Osteocyte (in vitro differentiated cells): ENCODE measurements around the gene FRMD3. TPM values are rescaled to one million over a fixed set of nuclear protein-coding genes. Genes with fewer than 3 reads are reported as not detected.

Source experiments
- DNase-seq: peaks from one replicate; pipeline ENCODE4 v3.0.0; 2021; ENCODE audit warnings: mixed read lengths; ENCODE audit not compliant: unreplicated experiment; ENCODE audit errors: extremely low spot score
- H3K27ac Mint-ChIP-seq: one replicate; pipeline ENCODE4 v1.8.0; 2021; ENCODE audit warnings: mild to moderate bottlenecking, mixed read lengths; ENCODE audit not compliant: unreplicated experiment
- H3K27me3 Mint-ChIP-seq: one replicate; pipeline ENCODE4 v1.8.0; 2021; ENCODE audit warnings: mixed read lengths; ENCODE audit not compliant: unreplicated experiment
- H3K36me3 Mint-ChIP-seq: one replicate; pipeline ENCODE4 v1.8.0; 2021; ENCODE audit warnings: mixed read lengths; ENCODE audit not compliant: unreplicated experiment
- H3K4me1 Mint-ChIP-seq: one replicate; pipeline ENCODE4 v1.8.0; 2021; ENCODE audit warnings: mixed read lengths; ENCODE audit not compliant: unreplicated experiment
- H3K4me3 Mint-ChIP-seq: one replicate; pipeline ENCODE4 v1.8.0; 2021; ENCODE audit warnings: mild to moderate bottlenecking, moderate library complexity, mixed read lengths; ENCODE audit not compliant: unreplicated experiment
- H3K9me3 Mint-ChIP-seq: one replicate; pipeline ENCODE4 v1.8.0; 2021; ENCODE audit warnings: mixed read lengths; ENCODE audit not compliant: unreplicated experiment
- CTCF ChIP-seq: fragments of 200-600 bp; sonication (generic); IDR thresholded peaks from 2 replicates; pipeline ENCODE4 v1.5.0; 2021; ENCODE audit warnings: antibody characterized with exemption, mild to moderate bottlenecking, moderate library complexity
- total RNA-seq: library from RNA; stranded (reverse); gene quantifications from 2 replicates; pipeline ENCODE4 v1.2.1, GENCODE V29; 2021

The FRMD3 gene
- total RNA-seq, 1 donor from 2014 or later, result 0.35 TPM

DNA sequence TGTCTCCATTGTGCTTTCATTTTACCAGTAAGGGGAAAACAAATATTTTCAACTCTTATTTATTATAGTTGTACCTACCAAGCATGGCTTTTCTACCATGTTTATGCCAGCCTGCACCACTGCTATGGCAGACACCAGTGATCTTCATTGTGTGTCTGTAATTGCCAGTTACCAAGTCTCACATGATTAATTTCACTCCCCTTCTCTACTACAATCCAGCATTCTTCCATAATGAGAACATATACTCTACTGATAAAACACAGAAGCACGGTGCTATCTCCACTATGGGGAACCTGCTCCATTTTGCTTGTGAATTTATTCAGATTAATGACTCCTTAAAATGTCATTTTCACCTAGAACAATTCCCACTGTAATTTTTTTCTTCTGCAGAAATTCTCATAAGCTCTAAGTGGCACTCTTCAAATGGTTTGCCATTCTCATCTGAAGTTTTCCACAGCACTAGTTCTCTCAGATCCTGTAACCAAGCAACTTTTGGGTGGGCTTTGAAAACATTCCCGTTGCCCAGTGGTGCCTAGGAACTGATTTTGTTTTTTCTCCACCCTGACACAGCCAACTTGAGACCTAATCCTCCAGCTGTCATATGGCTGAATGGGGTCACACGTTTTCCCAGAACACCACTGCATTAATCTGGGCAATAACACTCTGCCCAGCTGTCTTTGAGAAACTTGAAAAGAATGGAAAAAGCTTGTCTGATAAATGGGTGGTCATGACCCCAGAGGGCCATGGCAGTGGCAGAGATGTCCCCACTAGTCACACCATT is 252.6 kb downstream of the FRMD3 start:
- no peaks in the 10 kb centered on the region for H3K36me3 Mint-ChIP-seq

DNA sequence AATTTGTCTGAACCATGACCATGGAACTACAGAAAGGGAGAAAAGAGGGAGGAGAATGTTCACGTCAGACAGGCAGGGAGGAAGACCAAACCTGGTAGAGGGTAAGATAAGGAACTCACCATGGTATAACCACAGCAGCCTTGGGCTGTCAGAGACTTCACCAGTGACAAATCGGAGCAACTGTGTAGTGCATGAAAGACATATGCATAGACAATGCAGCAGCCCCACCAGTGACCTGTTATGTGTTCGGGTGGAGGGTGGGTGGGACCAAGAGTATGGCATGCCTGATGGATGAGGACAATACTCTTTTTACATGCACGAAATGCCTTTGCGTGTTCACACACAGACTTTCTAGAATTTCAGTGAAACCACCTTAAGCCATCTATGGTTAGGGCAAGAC is 253.5 kb downstream of the FRMD3 start:
- TF ChIP-seq CTCF, result no peak
- Mint-ChIP-seq H3K27ac (no peak overlapping the region), H3K9me3 (no peaks in the 10 kb centered on the region), H3K4me3 (no peak overlapping the region), H3K36me3 (no peaks in the 10 kb centered on the region), H3K27me3 (no peaks in the 10 kb centered on the region), H3K4me1 (peaks cover 8% of the 10 kb centered on the region)
- no peak for DNase-seq

More for the DNA sequence above, 252.6 kb downstream of the FRMD3 start:
- H3K4me1 Mint-ChIP-seq, result peaks cover 8% of the 10 kb centered on the region
- H3K4me3 Mint-ChIP-seq, result no peak overlapping the region
- H3K9me3 Mint-ChIP-seq, result no peaks in the 10 kb centered on the region
- no peak for TF ChIP-seq CTCF
- no peak overlapping the region for H3K27ac Mint-ChIP-seq
- no peak for DNase-seq
- H3K27me3 Mint-ChIP-seq, result no peaks in the 10 kb centered on the region

GRCh38 chr9:83283528-83283927 is 254.7 kb downstream of the FRMD3 start:
- Mint-ChIP-seq H3K4me1 (peaks cover 8% of the 10 kb centered on the region), H3K27me3 (no peaks in the 10 kb centered on the region), H3K9me3 (no peaks in the 10 kb centered on the region), H3K27ac (no peak overlapping the region), H3K36me3 (no peaks in the 10 kb centered on the region), H3K4me3 (no peak overlapping the region)
- TF ChIP-seq CTCF, result no peak
- DNase-seq, result no peak

DNA sequence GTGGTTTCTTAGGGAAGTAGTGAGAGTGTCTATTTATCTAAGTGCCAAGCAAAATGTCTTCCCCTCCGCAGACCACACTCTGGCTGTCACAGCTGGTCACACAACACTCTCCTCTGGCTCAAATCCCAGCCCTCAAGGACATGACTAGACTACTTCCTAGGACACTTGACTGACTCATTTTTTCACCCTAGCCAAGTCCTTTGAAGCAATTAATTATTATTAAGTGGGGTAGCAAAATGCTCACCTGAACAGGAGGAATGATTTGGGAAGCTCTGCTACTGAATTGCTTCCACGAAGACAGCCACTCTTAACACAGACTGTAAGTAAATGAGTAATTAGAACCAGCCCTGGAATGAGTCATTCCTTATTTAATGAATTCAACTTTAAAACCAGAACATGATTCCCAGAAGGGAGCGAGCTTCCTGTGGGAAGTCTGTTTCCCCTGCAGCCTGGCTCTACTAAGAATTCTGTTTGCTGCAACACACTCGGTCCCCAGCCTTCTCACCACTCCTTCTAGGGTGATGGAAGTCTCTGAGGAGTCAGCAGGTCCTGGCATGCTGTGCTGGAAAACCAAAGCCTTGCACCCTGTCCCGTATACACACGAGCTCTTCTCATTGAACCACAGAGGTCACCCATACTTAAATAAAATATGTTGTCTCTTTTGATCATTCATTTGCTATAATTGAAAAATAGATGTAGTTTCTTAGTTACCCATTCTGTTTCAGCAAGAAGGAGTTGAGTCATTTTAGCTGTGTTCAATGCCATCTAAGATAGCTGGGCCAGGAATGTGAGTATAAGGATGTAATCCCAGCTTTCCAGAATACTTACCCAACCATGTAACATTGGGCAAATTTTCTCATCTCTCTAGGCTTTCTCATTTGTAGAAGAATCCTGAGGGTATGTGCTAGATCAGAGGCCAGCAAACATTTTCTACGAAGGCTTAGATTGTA is 256.6 kb downstream of the FRMD3 start:
- H3K4me3 Mint-ChIP-seq, result no peak overlapping the region
- no peaks in the 10 kb centered on the region for H3K9me3 Mint-ChIP-seq
- H3K27me3 Mint-ChIP-seq, result no peaks in the 10 kb centered on the region
- TF ChIP-seq CTCF, result no peak
- H3K4me1 Mint-ChIP-seq, result peaks cover 8% of the 10 kb centered on the region
- no peak for DNase-seq
- H3K27ac Mint-ChIP-seq, result no peak overlapping the region
- H3K36me3 Mint-ChIP-seq, result no peaks in the 10 kb centered on the region

GRCh38 chr9:83280790-83281189 is 257.4 kb downstream of the FRMD3 start:
- no peak for DNase-seq
- no peak for TF ChIP-seq CTCF
- Mint-ChIP-seq H3K4me3 (no peak overlapping the region), H3K4me1 (peaks cover 8% of the 10 kb centered on the region), H3K27me3 (no peaks in the 10 kb centered on the region), H3K27ac (no peak overlapping the region), H3K9me3 (no peaks in the 10 kb centered on the region), H3K36me3 (no peaks in the 10 kb centered on the region)
